Endothelial cell of umbilical vein (primary cell): ENCODE data around the gene KIRREL1.

Experiments
- CTCF ChIP-seq, 2 donors: IDR thresholded peaks; 1 replicate in 1 of 2; 2 replicates in 1 of 2; pipeline ENCODE4 v1.5.1; 2011; ENCODE audit warnings: low read length in 2 of 2, mild to moderate bottlenecking in 2 of 2, moderate library complexity in 2 of 2, control low read depth in 1 of 2, inconsistent platforms in 1 of 2, low read depth in 1 of 2; ENCODE audit not compliant: insufficient read depth in 1 of 2; ENCODE audit errors: extremely low read depth in 1 of 2
- JUN ChIP-seq: IDR thresholded peaks from 2 replicates; pipeline ENCODE4 v1.6.1; 2011; ENCODE audit warnings: borderline replicate concordance, low read depth; ENCODE audit not compliant: insufficient read length, insufficient read depth
- POLR2A ChIP-seq: IDR thresholded peaks from 2 replicates; pipeline ENCODE4 v1.6.1; 2012; ENCODE audit warnings: low read depth, mild to moderate bottlenecking, control low read depth, low read length
- POLR2AphosphoS5 ChIP-seq: IDR thresholded peaks from 2 replicates; pipeline ENCODE4 v1.6.1; 2012; ENCODE audit warnings: low read depth, mild to moderate bottlenecking, control low read depth, low read length, moderate library complexity; ENCODE audit not compliant: insufficient read depth

DNA sequence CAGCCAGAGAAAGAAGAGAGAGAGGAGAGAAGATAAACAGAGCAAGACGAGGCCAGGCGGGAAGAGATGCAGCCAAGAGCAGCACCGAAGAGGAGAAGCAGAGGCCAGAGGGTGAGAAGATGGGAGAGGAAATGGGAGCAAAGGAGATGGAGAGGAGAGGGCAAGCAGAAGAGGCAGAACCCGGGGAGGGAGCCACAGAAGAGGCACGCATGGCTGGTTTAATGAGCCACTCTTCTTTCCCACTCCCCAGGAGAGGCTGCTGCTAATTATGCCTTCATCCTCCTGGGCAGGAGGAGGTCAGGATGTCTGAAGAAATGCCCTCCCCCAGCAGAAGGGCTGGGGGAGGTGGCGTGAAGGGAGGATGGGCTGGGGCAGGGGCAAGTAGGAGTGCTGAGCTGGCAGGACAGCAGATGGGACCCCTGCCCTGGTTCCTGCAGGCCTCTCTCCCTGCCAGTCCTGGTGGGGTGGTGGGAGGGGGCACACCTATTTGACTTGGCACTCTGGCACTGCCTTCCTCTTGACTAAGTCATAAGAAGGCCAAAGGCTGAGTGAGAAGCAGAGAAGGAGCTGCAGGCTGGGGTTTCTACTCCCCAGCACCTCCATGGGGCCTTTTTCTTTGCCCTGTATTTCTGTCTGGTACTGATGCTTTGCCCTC is 32.3 kb downstream of the KIRREL1 start:
- TF ChIP-seq CTCF (IDR thresholded peaks at IDR 0.05; ENCODE audit: extremely low read depth in 1 of 2, insufficient read depth in 1 of 2, low read depth in 1 of 2, low read length in 2 of 2) (no peak), POLR2A (no peak), JUN (no peak), POLR2AphosphoS5 (no peak)
